Measurements from ENCODE around the gene BICRA. TPM values are rescaled to one million over a fixed set of nuclear protein-coding genes. Genes with fewer than 3 reads are reported as not detected.
A peak's percentile ranks its signal among the peaks of the same experiment; 100 is the strongest.
"Not testable (repeated sequence)": the region's sequence is repeated elsewhere in the genome, so short reads cannot be mapped to it uniquely, and the experiment has no call there.

Gene BICRA
- total RNA-seq, 1 donor: 3.0 TPM

DNA sequence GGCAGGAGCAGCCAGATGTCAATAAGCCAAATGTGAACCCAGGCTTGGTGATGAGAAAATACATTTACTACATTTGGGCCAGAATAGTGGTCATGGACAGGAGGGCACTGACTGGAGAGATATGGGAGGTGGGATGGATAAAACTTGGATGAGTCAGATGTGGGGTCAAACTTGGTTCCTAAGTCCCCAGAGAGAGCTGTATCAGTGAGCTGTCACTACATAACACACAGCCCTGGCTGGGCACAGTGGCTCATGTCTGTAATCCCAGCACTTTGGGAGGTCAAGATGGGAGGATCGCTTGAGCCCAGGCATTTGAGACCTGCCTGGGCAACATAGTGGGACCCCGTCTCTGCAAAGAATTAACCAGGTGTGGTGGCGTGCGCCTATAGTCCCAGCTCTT lies 52.7 kb downstream of the BICRA start:
- H3K4me3 ChIP-seq (ENCODE audit: low read depth, low read length): no peak overlapping the region
- no peak for DNase-seq (ENCODE audit: low read depth)
- TF ChIP-seq, protein P1, sequence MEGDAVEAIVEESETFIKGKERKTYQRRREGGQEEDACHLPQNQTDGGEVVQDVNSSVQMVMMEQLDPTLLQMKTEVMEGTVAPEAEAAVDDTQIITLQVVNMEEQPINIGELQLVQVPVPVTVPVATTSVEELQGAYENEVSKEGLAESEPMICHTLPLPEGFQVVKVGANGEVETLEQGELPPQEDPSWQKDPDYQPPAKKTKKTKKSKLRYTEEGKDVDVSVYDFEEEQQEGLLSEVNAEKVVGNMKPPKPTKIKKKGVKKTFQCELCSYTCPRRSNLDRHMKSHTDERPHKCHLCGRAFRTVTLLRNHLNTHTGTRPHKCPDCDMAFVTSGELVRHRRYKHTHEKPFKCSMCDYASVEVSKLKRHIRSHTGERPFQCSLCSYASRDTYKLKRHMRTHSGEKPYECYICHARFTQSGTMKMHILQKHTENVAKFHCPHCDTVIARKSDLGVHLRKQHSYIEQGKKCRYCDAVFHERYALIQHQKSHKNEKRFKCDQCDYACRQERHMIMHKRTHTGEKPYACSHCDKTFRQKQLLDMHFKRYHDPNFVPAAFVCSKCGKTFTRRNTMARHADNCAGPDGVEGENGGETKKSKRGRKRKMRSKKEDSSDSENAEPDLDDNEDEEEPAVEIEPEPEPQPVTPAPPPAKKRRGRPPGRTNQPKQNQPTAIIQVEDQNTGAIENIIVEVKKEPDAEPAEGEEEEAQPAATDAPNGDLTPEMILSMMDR (IDR thresholded peaks at IDR 0.05; ENCODE audit: insufficient read depth, low read depth, low read length): no peak

DNA sequence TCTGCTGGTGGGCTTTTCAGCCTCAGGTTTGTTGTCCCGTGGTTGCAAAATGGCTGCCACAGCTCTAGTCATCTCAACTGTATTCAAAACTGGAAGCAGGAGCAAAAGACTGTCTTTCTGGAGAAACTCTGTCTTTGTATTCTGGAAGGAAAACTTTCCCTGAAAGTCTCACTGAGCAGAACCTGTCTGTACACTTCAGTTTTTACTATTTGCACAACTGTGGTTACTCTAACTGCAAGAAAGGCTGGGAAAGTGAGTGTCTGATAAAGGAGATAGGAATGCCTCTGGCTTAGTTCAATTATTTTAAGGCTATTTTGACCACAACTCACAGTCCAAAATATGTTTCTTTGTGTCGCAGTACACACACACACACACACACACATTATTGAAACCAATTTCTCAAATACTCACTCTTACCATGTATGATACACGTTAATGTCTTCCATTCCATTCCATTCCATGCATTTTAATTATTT lies 54.5 kb downstream of the BICRA start:
- DNase-seq (ENCODE audit: low read depth): peak; percentile 97
- H3K4me3 ChIP-seq (ENCODE audit: low read depth, low read length): no peak overlapping the region
- TF ChIP-seq, protein P1 (IDR thresholded peaks at IDR 0.05; ENCODE audit: insufficient read depth, low read depth, low read length): no peak

DNA sequence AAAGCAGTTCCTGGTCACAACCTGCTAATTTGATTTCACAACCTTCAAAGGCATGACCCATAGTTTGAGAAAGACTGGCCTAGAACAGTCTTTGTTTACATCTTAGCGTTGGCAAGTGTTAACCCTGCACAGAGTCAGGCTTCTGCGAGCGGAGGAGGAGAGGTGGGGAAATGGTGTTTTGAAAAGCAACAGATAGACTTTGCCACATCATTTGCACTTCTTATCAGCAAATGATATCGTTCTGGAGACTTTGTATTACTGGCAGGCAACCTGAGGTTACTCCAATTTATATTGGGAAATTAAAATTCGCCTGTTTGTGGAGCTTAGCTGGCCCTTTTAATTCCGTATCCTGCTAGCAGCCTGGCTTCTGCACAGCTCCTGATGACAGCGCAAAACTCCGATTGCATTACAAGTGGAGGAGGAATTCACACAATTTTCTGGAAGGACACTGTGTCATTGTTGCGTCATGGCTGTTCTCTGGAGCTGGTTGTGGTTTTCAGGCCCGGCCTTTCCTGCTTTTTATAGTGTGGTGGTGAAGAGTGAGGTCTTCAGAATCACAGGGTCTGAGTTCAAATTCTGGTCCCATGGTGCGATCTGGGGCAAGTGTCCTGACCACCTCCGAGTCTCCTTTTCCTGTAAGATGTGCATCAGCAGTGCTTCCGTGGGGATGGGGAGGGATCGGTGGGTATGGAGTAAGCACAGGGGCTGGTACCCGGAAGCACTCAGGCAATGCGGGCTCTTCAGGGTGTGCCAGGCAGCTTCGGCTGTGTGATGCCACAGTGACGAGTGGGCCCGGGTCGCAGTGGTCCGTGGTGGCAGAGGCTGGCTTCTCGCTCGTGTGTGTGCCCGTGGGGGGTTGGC lies 55.2 kb downstream of the BICRA start:
- peak; percentile 100 for DNase-seq (ENCODE audit: low read depth)
- H3K4me3 ChIP-seq (ENCODE audit: low read depth, low read length): peak overlapping the region; percentile 26
- TF ChIP-seq, protein P1 (IDR thresholded peaks at IDR 0.05; ENCODE audit: insufficient read depth, low read depth, low read length): no peak

DNA sequence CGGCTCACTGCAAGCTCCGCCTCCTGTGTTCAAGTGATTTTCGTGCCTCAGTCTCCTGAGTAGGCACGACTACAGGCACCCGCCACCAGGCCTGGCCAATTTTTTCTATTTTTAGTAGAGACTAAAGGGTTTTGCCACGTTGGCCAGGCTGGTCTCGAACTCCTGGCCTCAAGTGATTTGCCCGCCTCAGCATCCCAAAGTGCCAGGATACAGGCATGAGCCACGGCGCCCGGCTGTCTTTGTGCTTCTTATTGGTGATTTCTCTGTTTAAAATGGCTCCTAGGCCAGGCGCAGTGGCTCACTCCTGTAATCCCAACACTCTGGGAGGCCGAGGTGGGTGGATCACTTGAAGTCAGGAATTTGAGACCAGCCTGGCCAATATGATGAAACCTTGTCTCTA lies 59.6 kb downstream of the BICRA start:
- not testable (repeated sequence) for H3K4me3 ChIP-seq (ENCODE audit: low read depth, low read length); DNase-seq (ENCODE audit: low read depth)

DNA sequence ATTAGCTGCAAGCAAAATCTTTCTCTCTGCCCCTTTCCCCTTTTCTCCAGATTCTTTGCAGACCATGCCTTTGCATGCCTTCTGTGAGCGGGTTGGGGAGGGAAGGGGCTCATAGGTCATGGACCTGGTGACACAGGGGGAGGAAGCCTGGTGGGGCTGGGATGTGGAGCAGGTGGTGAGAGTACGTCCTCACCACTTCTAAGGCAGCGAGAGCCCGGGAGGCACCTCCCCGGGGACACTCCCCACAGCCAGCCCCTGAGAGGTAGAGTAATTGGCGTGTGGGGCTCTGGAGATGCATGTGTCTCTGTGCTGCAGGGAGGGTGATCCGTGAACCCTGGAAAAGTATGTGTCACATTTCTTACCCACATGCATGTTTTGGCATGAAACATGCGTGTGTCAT lies 61.8 kb downstream of the BICRA start:
- no peak for DNase-seq (ENCODE audit: low read depth)
- no peak overlapping the region for H3K4me3 ChIP-seq (ENCODE audit: low read depth, low read length)
- TF ChIP-seq, protein P1 (IDR thresholded peaks at IDR 0.05; ENCODE audit: insufficient read depth, low read depth, low read length): no peak

DNA sequence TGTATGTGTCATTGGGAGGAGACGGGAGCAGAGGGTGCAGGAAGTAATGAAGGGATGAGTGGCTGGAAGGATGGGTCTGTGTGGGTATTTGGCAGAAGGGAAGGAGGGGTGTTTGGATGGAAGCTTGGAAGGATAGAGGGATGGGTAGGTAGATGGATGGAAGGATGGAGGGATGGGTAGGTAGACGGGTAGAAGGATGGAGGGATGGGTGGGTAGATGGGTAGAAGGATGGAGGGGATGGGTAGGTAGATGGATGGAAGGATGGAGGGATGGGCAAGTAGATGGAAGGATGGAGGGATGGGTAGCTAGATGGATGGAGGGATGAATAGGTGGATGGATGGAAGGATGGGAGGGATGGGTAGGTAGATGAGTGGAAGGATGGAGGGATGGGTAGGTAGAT lies 62.6 kb downstream of the BICRA start:
- no peak overlapping the region for H3K4me3 ChIP-seq (ENCODE audit: low read depth, low read length)
- TF ChIP-seq, protein P1 (IDR thresholded peaks at IDR 0.05; ENCODE audit: insufficient read depth, low read depth, low read length): no peak

DNA sequence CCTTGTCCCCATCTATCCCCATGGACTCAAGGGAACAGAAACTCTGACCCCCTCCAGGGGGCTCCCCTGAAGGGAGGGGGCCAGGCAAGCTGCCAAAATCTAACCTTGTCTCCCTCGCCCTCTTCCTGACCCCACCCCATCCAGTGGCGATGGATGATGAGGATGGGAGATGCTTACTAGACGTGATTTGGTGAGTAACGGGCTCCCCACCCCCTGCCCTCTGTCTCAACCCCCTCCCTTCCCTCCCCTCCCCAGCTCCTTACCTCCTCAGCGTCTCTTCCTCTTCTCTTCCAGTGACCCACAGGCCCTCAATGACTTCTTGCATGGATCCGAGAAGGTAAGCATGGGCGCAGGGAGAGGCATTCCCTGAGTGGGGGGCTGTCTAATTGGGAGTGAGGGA lies 64.5 kb downstream of the BICRA start:
- TF ChIP-seq, protein P1 (IDR thresholded peaks at IDR 0.05; ENCODE audit: insufficient read depth, low read depth, low read length): no peak
- no peak overlapping the region for H3K4me3 ChIP-seq (ENCODE audit: low read depth, low read length)
- DNase-seq (ENCODE audit: low read depth): no peak

More for the DNA sequence above, 62.6 kb downstream of the BICRA start:
- no peak for DNase-seq (ENCODE audit: low read depth)

Data from fibroblast of villous mesenchyme (primary cell).